Activated T-cell treated with anti-CD3 and anti-CD28 coated beads, Interleukin-2, amount 50 U/mL, for 72 hours (primary cell): ENCODE data around the gene STMN3. TPM values are rescaled to one million over a fixed set of nuclear protein-coding genes. Genes with fewer than 3 reads are reported as not detected.
"Not testable (repeated sequence)": the region's sequence is repeated elsewhere in the genome, so short reads cannot be mapped to it uniquely, and the experiment has no call there.

Experiments used
- ATAC-seq, 2 donors: fragments of 150-1000 bp; cut with Tn5 transposase; replicated peaks in 1 of 2; 2 replicates each; pipeline ENCODE4 v1.10.0; 2021; ENCODE audit warnings: moderate library complexity in 2 of 2, mild to moderate bottlenecking in 1 of 2
- DNase-seq, 2 donors: peaks; one replicate each; pipeline ENCODE4 v3.0.0; 2021 to 2022; ENCODE audit warnings: mixed read lengths in 1 of 2
- H3K27ac Mint-ChIP-seq: one replicate; pipeline ENCODE4 v1.8.0; 2022; ENCODE audit warnings: mild to moderate bottlenecking, moderate library complexity, mixed read lengths
- H3K27me3 Mint-ChIP-seq: one replicate; pipeline ENCODE4 v1.8.0; 2022; ENCODE audit warnings: low read depth, mixed read lengths
- H3K36me3 Mint-ChIP-seq, 2 donors: one replicate each; pipeline ENCODE4 v1.8.0; 2022; ENCODE audit warnings: mixed read lengths in 2 of 2, mild to moderate bottlenecking in 1 of 2; ENCODE audit not compliant: insufficient read depth in 2 of 2
- H3K4me1 Mint-ChIP-seq: one replicate; pipeline ENCODE4 v1.8.0; 2022; ENCODE audit warnings: low read depth, mixed read lengths
- H3K4me3 Mint-ChIP-seq, 2 donors: one replicate each; pipeline ENCODE4 v1.8.0; 2022; ENCODE audit warnings: mild to moderate bottlenecking in 2 of 2, mixed read lengths in 2 of 2, moderate library complexity in 2 of 2
- H3K9me3 Mint-ChIP-seq, 2 donors: one replicate each; pipeline ENCODE4 v1.8.0; 2022; ENCODE audit warnings: mixed read lengths in 2 of 2
- total RNA-seq, 2 donors: library from RNA; stranded (reverse); gene quantifications; one replicate each; pipeline ENCODE4 v1.2.3, GENCODE V29; 2022

STMN3 gene
- total RNA-seq, 2 donors from 2014 or later, result 14.4 to 21.8 TPM

- H3K27me3 Mint-ChIP-seq, result no peaks in the 10 kb centered on the region
- peak overlapping the region; percentile 92 to 93 for H3K4me3 Mint-ChIP-seq
- no peaks in the 10 kb centered on the region for H3K9me3 Mint-ChIP-seq
- peaks cover 23% of the 10 kb centered on the region for H3K4me1 Mint-ChIP-seq
- DNase-seq (no peak), ATAC-seq (no peak)
- H3K36me3 Mint-ChIP-seq, result no peaks in the 10 kb centered on the region
- H3K27ac Mint-ChIP-seq, result peak overlapping the region; percentile 46
Observed at GRCh38 chr20:63653974-63654668, 897 bp upstream of the STMN3 start.

- DNase-seq, result peak; percentile 34 to 42
- H3K4me3 Mint-ChIP-seq, result peak overlapping the region; percentile 74 to 84
- no peaks in the 10 kb centered on the region for H3K27me3 Mint-ChIP-seq
- no peak overlapping the region for H3K27ac Mint-ChIP-seq
- peaks cover 21% of the 10 kb centered on the region for H3K4me1 Mint-ChIP-seq
- H3K36me3 Mint-ChIP-seq, result no peaks in the 10 kb centered on the region
- peak; percentile 45 to 51 for ATAC-seq
- no peaks in the 10 kb centered on the region for H3K9me3 Mint-ChIP-seq
Observed at GRCh38 chr20:63652192-63652980, 838 bp downstream of the STMN3 start.

- no peak for ATAC-seq
- H3K4me1 Mint-ChIP-seq, result peaks cover 21% of the 10 kb centered on the region
- no peak overlapping the region for H3K27ac Mint-ChIP-seq
- peak overlapping the region; percentile 74 to 84 for H3K4me3 Mint-ChIP-seq
- H3K9me3 Mint-ChIP-seq, result no peaks in the 10 kb centered on the region
- H3K36me3 Mint-ChIP-seq, result no peaks in the 10 kb centered on the region
- no peak for DNase-seq
- no peaks in the 10 kb centered on the region for H3K27me3 Mint-ChIP-seq
Observed at GRCh38 chr20:63651942-63652191, 1.4 kb downstream of the STMN3 start.

GRCh38 chr20:63650486-63650885, 2.7 kb downstream of the STMN3 start:
- not testable (repeated sequence) for H3K4me3 Mint-ChIP-seq, DNase-seq, H3K9me3 Mint-ChIP-seq, H3K36me3 Mint-ChIP-seq, H3K27ac Mint-ChIP-seq, H3K27me3 Mint-ChIP-seq, ATAC-seq
- peaks cover 21% of the 10 kb centered on the region for H3K4me1 Mint-ChIP-seq

- no peaks in the 10 kb centered on the region for H3K9me3 Mint-ChIP-seq
- H3K4me1 Mint-ChIP-seq, result peaks cover 10% of the 10 kb centered on the region
- DNase-seq (no peak), ATAC-seq (no peak)
- no peak overlapping the region for H3K4me3 Mint-ChIP-seq
- no peaks in the 10 kb centered on the region for H3K27me3 Mint-ChIP-seq
- H3K36me3 Mint-ChIP-seq, result no peaks in the 10 kb centered on the region
- no peak overlapping the region for H3K27ac Mint-ChIP-seq
Observed at GRCh38 chr20:63648895-63649589, 4.2 kb downstream of the STMN3 start.

GRCh38 chr20:63648190-63648589, 5.0 kb downstream of the STMN3 start:
- ATAC-seq, result no peak
- Mint-ChIP-seq H3K27me3 (no peaks in the 10 kb centered on the region), H3K4me3 (no peak overlapping the region), H3K4me1 (peaks cover 8% of the 10 kb centered on the region), H3K36me3 (no peaks in the 10 kb centered on the region), H3K9me3 (no peaks in the 10 kb centered on the region), H3K27ac (no peak overlapping the region)
- DNase-seq, result no peak

GRCh38 chr20:63645218-63645617, 8.0 kb downstream of the STMN3 start:
- H3K36me3 Mint-ChIP-seq, result no peaks in the 10 kb centered on the region
- H3K27ac Mint-ChIP-seq, result no peak overlapping the region
- H3K4me1 Mint-ChIP-seq, result peaks cover 6% of the 10 kb centered on the region
- H3K27me3 Mint-ChIP-seq, result no peaks in the 10 kb centered on the region
- DNase-seq, result no peak
- no peak for ATAC-seq
- H3K9me3 Mint-ChIP-seq, result no peaks in the 10 kb centered on the region
- no peak overlapping the region for H3K4me3 Mint-ChIP-seq

GRCh38 chr20:63643946-63644345, 9.3 kb downstream of the STMN3 start:
- DNase-seq, result no peak
- peaks cover 19% of the 10 kb centered on the region for H3K4me1 Mint-ChIP-seq
- H3K36me3 Mint-ChIP-seq, result no peaks in the 10 kb centered on the region
- no peak overlapping the region for H3K27ac Mint-ChIP-seq
- ATAC-seq, result no peak
- H3K9me3 Mint-ChIP-seq, result no peaks in the 10 kb centered on the region
- no peaks in the 10 kb centered on the region for H3K27me3 Mint-ChIP-seq
- peak overlapping the region in 1 of 2 donors; percentile 81 for H3K4me3 Mint-ChIP-seq

- no peak for ATAC-seq
- no peaks in the 10 kb centered on the region for H3K36me3 Mint-ChIP-seq
- peak overlapping the region; percentile 69 to 81 for H3K4me3 Mint-ChIP-seq
- peaks cover 23% of the 10 kb centered on the region for H3K4me1 Mint-ChIP-seq
- H3K27me3 Mint-ChIP-seq, result no peaks in the 10 kb centered on the region
- no peak overlapping the region for H3K27ac Mint-ChIP-seq
- no peak for DNase-seq
- no peaks in the 10 kb centered on the region for H3K9me3 Mint-ChIP-seq
Observed at GRCh38 chr20:63643499-63643898, 9.7 kb downstream of the STMN3 start.

GRCh38 chr20:63642527-63643247, 10.5 kb downstream of the STMN3 start:
- Mint-ChIP-seq H3K9me3 (peaks cover 0 to 3% of the 10 kb centered on the region in 2 donors), H3K4me1 (peaks cover 30% of the 10 kb centered on the region), H3K4me3 (peak overlapping the region; percentile 69 to 81), H3K27me3 (no peaks in the 10 kb centered on the region), H3K27ac (no peak overlapping the region), H3K36me3 (peaks cover 0 to 2% of the 10 kb centered on the region in 2 donors)
- no peak for DNase-seq
- no peak for ATAC-seq

GRCh38 chr20:63641792-63642523, 11.3 kb downstream of the STMN3 start:
- H3K36me3 Mint-ChIP-seq, result peaks cover 0 to 2% of the 10 kb centered on the region in 2 donors
- H3K27ac Mint-ChIP-seq, result peak overlapping the region; percentile 72
- peaks cover 0 to 3% of the 10 kb centered on the region in 2 donors for H3K9me3 Mint-ChIP-seq
- H3K27me3 Mint-ChIP-seq, result no peaks in the 10 kb centered on the region
- H3K4me1 Mint-ChIP-seq, result peaks cover 36% of the 10 kb centered on the region
- peak overlapping the region; percentile 67 to 76 for H3K4me3 Mint-ChIP-seq
- peak; percentile 73 to 80 for ATAC-seq
- peak; percentile 97 to 99 for DNase-seq

GRCh38 chr20:63641146-63641791, 12.0 kb downstream of the STMN3 start:
- no peak overlapping the region for H3K27ac Mint-ChIP-seq
- peak overlapping the region; percentile 63 to 76 for H3K4me3 Mint-ChIP-seq
- ATAC-seq (peak; percentile 22 to 23), DNase-seq (peak; percentile 57 to 67)
- peaks cover 0 to 2% of the 10 kb centered on the region in 2 donors for H3K36me3 Mint-ChIP-seq
- peaks cover 0 to 3% of the 10 kb centered on the region in 2 donors for H3K9me3 Mint-ChIP-seq
- H3K4me1 Mint-ChIP-seq, result peaks cover 41% of the 10 kb centered on the region
- H3K27me3 Mint-ChIP-seq, result no peaks in the 10 kb centered on the region
